AG04449 (cell line): Measurements from ENCODE around the gene GLE1.

Source experiments
- CTCF ChIA-PET: fragments of 350-600 bp; formaldehyde crosslinking; extraction: SDS; loops from one replicate; lab custom pipeline; 2021; ENCODE audit warnings: antibody characterized with exemption; lab: Yijun Ruan, JAX
- POLR2A ChIA-PET: fragments of 400-600, 350-600 bp; formaldehyde crosslinking; extraction: SDS; loops from one replicate; lab custom pipeline; 2020; ENCODE audit warnings: antibody characterized with exemption, inconsistent platforms; lab: Yijun Ruan, JAX
- DNase-seq: peaks from one replicate; pipeline ENCODE4 v3.0.0-alpha.2; 2010; ENCODE audit warnings: low read depth, low spot score
- H3K4me3 ChIP-seq: 2 replicates; pipeline ENCODE4 v1.5.1; 2011; ENCODE audit warnings: low read depth, mild to moderate bottlenecking, control low read depth, low read length
- TF ChIP-seq, protein P1 (sequence below): IDR thresholded peaks from one replicate; pipeline ENCODE4 v1.5.1; 2011; ENCODE audit warnings: mild to moderate bottlenecking, moderate library complexity, low read length, control low read depth, inconsistent platforms; ENCODE audit not compliant: insufficient read depth; ENCODE audit errors: missing control alignments

GLE1 gene

DNA sequence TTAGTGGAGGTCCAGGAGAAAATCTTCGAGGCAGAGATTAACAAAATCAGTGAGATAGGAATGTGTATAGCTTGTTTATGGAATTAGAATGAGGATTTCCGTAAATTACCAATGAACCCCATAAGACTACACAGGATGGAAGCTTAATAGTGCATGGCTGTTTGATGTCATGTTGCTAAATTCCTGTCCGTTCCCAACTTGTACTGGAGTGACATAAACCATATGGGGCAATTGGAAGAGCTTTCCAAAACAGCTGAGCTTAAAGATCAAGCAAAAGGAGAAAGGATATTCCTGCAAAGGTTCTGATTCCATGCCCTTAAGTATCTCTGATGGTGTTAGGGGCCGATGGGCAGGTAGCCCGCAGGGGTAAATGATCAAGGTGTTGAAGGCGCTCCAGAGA is 17.4 kb downstream of the GLE1 start:
- ChIA-PET CTCF (interaction anchor here (0.7 kb wide), 2 partner anchors 109 to 114 kb away, joined by 3 to 4 read pairs; no protein-coding TSS in a partner anchor), POLR2A (interaction anchor here (1.2 to 1.4 kb wide), 2 partner anchors 17 to 30 kb away, joined by 3 to 5 read pairs; partner anchors contain the start of gene SPTAN1)
- DNase-seq, result no peak
- H3K4me3 ChIP-seq, result no peak overlapping the region
- TF ChIP-seq, protein P1, sequence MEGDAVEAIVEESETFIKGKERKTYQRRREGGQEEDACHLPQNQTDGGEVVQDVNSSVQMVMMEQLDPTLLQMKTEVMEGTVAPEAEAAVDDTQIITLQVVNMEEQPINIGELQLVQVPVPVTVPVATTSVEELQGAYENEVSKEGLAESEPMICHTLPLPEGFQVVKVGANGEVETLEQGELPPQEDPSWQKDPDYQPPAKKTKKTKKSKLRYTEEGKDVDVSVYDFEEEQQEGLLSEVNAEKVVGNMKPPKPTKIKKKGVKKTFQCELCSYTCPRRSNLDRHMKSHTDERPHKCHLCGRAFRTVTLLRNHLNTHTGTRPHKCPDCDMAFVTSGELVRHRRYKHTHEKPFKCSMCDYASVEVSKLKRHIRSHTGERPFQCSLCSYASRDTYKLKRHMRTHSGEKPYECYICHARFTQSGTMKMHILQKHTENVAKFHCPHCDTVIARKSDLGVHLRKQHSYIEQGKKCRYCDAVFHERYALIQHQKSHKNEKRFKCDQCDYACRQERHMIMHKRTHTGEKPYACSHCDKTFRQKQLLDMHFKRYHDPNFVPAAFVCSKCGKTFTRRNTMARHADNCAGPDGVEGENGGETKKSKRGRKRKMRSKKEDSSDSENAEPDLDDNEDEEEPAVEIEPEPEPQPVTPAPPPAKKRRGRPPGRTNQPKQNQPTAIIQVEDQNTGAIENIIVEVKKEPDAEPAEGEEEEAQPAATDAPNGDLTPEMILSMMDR, result no peak

DNA sequence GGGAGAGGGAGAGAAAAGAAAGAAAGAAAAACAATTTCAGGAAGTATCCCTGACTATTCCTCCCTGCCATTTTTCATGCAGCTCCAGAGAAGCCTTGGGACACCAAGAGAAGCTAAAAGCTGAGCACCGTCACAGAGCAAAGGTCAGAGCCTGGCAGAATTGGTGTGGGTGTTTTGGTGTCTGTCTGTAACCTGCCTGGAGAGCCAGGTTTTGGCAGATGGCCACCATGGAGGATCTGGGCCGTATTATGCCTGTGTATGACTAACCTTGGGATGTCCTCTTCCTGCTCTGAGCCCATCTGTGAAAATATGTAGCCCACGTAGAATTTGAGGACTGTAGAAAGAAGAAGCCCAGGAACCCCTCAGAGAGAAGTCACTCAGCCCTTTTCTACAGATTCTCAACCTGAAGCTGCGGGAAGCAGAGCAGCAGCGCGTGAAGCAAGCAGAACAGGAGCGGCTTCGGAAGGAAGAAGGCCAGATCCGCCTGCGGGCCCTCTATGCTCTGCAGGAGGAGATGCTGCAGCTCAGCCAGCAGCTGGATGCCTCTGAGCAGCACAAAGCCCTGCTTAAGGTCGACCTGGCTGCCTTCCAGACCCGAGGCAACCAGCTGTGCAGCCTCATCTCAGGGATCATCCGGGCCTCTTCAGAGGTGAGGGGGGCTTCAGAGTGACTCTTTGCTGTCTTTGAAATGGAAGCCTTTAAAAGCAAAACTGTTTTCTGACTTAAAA is 18.8 kb downstream of the GLE1 start:
- H3K4me3 ChIP-seq, result no peak overlapping the region
- TF ChIP-seq, protein P1, result no peak
- ChIA-PET CTCF (no interaction called here), POLR2A (interaction anchor here (1.2 kb wide), 1 partner anchor 29 kb away, joined by 3 read pairs; the partner anchor contains the start of gene SPTAN1)
- DNase-seq, result no peak

DNA sequence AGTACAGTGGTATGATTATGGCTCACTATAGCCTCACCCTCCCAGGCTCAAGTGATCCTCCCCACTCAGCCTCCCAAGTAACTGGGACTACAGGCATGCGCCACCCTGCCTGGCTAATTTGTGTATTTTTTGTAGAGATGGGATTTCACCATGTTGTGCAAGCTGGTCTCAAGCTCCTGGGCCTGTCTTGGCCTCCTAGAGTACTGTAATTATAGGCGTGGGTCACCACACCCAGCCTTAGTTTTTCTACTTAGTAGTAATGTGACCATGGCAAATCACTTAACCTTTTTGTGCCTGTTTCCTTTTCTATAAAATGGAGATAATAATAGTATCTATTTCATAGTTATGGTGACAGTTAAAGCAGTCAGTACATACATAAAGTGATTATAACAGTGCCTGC is 22.2 kb downstream of the GLE1 start:
- ChIA-PET POLR2A (no interaction called here), CTCF (no interaction called here)

DNA sequence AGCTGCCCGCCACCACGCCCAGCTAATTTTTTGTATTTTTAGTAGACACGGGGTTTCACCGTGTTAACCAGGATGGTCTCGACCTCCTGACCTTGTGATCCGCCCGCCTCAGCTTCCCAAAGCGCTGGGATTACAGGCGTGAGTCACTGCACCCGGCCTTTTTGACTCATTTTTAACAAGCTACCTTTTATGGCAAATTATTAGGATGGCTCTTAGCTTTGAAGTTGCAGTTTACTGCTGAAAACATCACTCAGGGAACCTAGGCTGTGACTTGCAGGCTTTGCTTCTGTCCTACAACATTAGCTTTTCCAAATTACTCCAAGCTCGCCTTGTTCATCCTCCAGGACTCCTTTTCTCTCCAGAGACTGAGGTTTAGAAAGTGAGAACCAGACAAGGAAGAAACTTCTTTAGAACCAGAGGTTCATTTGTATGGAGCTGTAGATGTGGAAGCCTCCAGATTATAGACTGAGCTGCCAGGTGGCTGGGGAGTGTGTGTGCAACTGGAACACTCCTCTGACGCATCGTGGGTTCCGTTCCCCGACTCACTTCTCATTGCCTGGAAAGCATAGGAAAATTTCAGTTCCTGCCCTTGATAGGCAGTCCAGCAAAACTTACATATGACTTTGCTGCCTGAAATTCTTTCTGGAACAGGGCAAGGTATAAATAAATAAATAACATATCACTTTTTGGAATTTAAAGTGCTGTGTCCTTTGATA is 24.1 kb downstream of the GLE1 start:
- CTCF ChIA-PET, result interaction anchor here (0.8 to 1.3 kb wide), 4 partner anchors 14 to 108 kb away, joined by 3 to 4 read pairs (median 3); partner anchors contain the start of gene CERCAM
- DNase-seq, result no peak
- POLR2A ChIA-PET, result interaction anchor here (0.7 to 1.3 kb wide), 3 partner anchors 22 to 46 kb away, joined by 3 to 9 read pairs (median 3); partner anchors contain the start of gene SPTAN1
- H3K4me3 ChIP-seq, result no peak overlapping the region
- TF ChIP-seq, protein P1, result no peak

More for the DNA sequence above, 22.2 kb downstream of the GLE1 start:
- TF ChIP-seq, protein P1, result no peak
- DNase-seq, result no peak
- no peak overlapping the region for H3K4me3 ChIP-seq

DNA sequence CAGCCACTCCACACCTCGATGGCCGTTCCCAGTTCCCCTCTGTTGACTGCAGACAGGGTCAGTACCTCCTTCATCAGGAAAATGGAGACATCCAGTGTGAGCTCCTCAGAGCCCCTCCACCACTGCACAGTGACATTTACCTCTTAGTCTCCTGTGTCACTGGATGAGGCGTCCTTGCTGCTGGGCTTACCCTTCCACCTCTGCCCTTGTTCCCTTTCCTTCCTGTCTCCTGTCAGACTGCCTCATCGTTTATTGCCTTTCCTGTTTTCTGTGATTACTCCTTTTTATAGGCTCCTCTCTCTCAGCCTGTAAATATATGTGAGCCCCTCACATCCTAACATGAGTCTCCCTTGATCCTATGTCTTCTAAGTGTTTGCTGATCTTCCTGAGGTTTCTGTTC is 24.7 kb downstream of the GLE1 start:
- POLR2A ChIA-PET, result interaction anchor here (1.3 kb wide), 1 partner anchor 23 kb away, joined by 9 read pairs; the partner anchor contains the start of gene SPTAN1
- CTCF ChIA-PET, result interaction anchor here (0.8 to 1.1 kb wide), 3 partner anchors 14 to 108 kb away, joined by 3 to 4 read pairs (median 3); partner anchors contain the start of gene CERCAM
- TF ChIP-seq, protein P1, result no peak
- no peak for DNase-seq
- H3K4me3 ChIP-seq, result no peak overlapping the region
